HepG2 (cell line): ENCODE measurements around the gene AP3B2. TPM values are rescaled to one million over a fixed set of nuclear protein-coding genes. Genes with fewer than 3 reads are reported as not detected.
"Not testable (repeated sequence)": the region's sequence is repeated elsewhere in the genome, so short reads cannot be mapped to it uniquely, and the experiment has no call there.

Experiments used
- ATAC-seq: fragments of 200-7000 bp; cut with Tn5 transposase; 3 replicates; pipeline ENCODE4 v1.9.1; 2020; ENCODE audit warnings: mild to moderate bottlenecking, moderate library complexity
- BruUV-seq: library from RNA; stranded (reverse); fragments of 400-500 nt; replicated peaks from 2 replicates; lab custom pipeline; 2021; lab: Mats Ljungman, UMichigan
- CTCF ChIA-PET: fragments of 300-600 bp; formaldehyde crosslinking; extraction: SDS; loops from one replicate; lab custom pipeline; 2021; ENCODE audit warnings: low total read pairs, inconsistent platforms, low intra/inter-chr PET ratio; lab: Yijun Ruan, JAX
- POLR2A ChIA-PET: fragments of 350-600 bp; sonication (Branson Sonifier 250); formaldehyde crosslinking; loops from one replicate; lab custom pipeline; 2020; ENCODE audit warnings: antibody characterized with exemption, inconsistent platforms; lab: Yijun Ruan, JAX
- DNase-seq: peaks from one replicate; pipeline ENCODE4 v3.0.0-alpha.2; 2015; ENCODE audit warnings: low spot score
- FAIRE-seq: peaks from 3 replicates; lab custom pipeline; 2011; peaks lifted over from hg19 to GRCh38; lab: Jason Lieb, UNC
- H2AFZ ChIP-seq: one replicate; pipeline ENCODE4 v1.6.1; 2011; ENCODE audit warnings: low read length, inconsistent platforms
- H3K27ac ChIP-seq: fragments of 300-600 bp; 3 replicates; pipeline ENCODE4 v1.8.0; 2011; ENCODE audit warnings: mixed run types, mild to moderate bottlenecking, mixed read lengths, low read length, inconsistent platforms; ENCODE audit not compliant: insufficient read depth; ENCODE audit errors: extremely low read length
- H3K27me3 ChIP-seq, 2 experiments: fragments of 200-600 bp in 1 of 2; 2 replicates in 1 of 2; 3 replicates in 1 of 2; pipeline versions ENCODE4 v1.6.0 to v1.8.0; 2011; ENCODE audit warnings: low read length in 2 of 2, mild to moderate bottlenecking in 2 of 2, moderate library complexity in 2 of 2, inconsistent platforms in 1 of 2; ENCODE audit not compliant: insufficient read depth in 2 of 2, control insufficient read depth in 1 of 2
- H3K36me3 ChIP-seq, 2 experiments: fragments of 200-600 bp in 1 of 2; replicated peaks in 1 of 2; 2 replicates in 1 of 2; 3 replicates in 1 of 2; pipeline versions ENCODE4 v1.5.1 to v1.8.0; 2011; ENCODE audit warnings: low read length in 2 of 2, inconsistent platforms in 1 of 2; ENCODE audit not compliant: insufficient read depth in 2 of 2, control insufficient read depth in 1 of 2
- H3K4me1 ChIP-seq: 2 replicates; pipeline ENCODE4 v1.5.1; 2012; ENCODE audit warnings: low read length, inconsistent platforms; ENCODE audit not compliant: insufficient read depth
- H3K4me2 ChIP-seq: 2 replicates; pipeline ENCODE4 v1.6.0; 2011; ENCODE audit warnings: low read depth, low read length, inconsistent platforms
- H3K4me3 ChIP-seq, 3 experiments: fragments of 200-600 bp in 1 of 3; sonication (generic), shearing (Covaris generic) in 1 of 3; replicated peaks in 1 of 3; 2 replicates each; pipeline ENCODE4 v1.5.1; 2011 to 2016; ENCODE audit warnings: low read length in 3 of 3, inconsistent platforms in 2 of 3, low read depth in 2 of 3, mild to moderate bottlenecking in 2 of 3, control low read depth in 1 of 3, mixed read lengths in 1 of 3; ENCODE audit not compliant: insufficient read depth in 1 of 3
- H3K79me2 ChIP-seq: one replicate; pipeline ENCODE4 v1.6.1; 2011; ENCODE audit warnings: low read length, inconsistent platforms; ENCODE audit not compliant: insufficient read depth
- H3K9ac ChIP-seq: 2 replicates; pipeline ENCODE4 v1.6.0; 2011; ENCODE audit warnings: mild to moderate bottlenecking, low read depth, low read length, inconsistent platforms; ENCODE audit not compliant: insufficient read depth
- H3K9me3 ChIP-seq: 2 replicates; pipeline ENCODE4 v1.5.1; 2012; ENCODE audit warnings: mild to moderate bottlenecking, low read length
- H4K20me1 ChIP-seq: 2 replicates; pipeline ENCODE4 v1.6.0; 2011; ENCODE audit warnings: inconsistent platforms, mild to moderate bottlenecking, low read length, moderate library complexity; ENCODE audit not compliant: insufficient read depth
- HIC2 ChIP-seq: sonication (generic); formaldehyde crosslinking; IDR thresholded peaks from 2 replicates; pipeline ENCODE4 v1.9.0; 2022; ENCODE audit warnings: low read depth, missing genetic modification reagents
- LCORL ChIP-seq, 2 experiments: fragments of 450-650 bp in 1 of 2; sonication (generic) in 1 of 2; formaldehyde crosslinking in 1 of 2; IDR thresholded peaks; 2 replicates each; pipeline versions ENCODE4 v1.5.0 to v1.6.1; 2017 to 2020; ENCODE audit warnings: antibody characterized with exemption in 1 of 2, missing genetic modification reagents in 1 of 2
- MXD3 ChIP-seq: IDR thresholded peaks from 2 replicates; pipeline ENCODE4 v1.6.1; 2016; ENCODE audit warnings: mild to moderate bottlenecking, missing biosample characterization, missing genetic modification reagents
- SP1 ChIP-seq, 2 experiments: fragments of 450-650 bp in 1 of 2; sonication (generic) in 1 of 2; formaldehyde crosslinking in 1 of 2; IDR thresholded peaks; 2 replicates each; pipeline versions ENCODE4 v1.4.0 to v1.6.1; 2016 to 2020; ENCODE audit warnings: missing genetic modification reagents in 1 of 2
- ZNF264 ChIP-seq: sonication (generic); formaldehyde crosslinking; IDR thresholded peaks from 2 replicates; pipeline ENCODE4 v1.4.0; 2020; ENCODE audit warnings: missing genetic modification reagents
- ZNF773 ChIP-seq: sonication (generic); formaldehyde crosslinking; IDR thresholded peaks from 2 replicates; pipeline ENCODE4 v1.4.0; 2020; ENCODE audit warnings: missing genetic modification reagents, borderline replicate concordance
- ZSCAN12 ChIP-seq: sonication (generic); formaldehyde crosslinking; IDR thresholded peaks from 2 replicates; pipeline ENCODE4 v1.9.0; 2021; ENCODE audit warnings: mild to moderate bottlenecking, missing genetic modification reagents
- WGBS: methylation state at CpG from one replicate; pipeline ENCODE4 v1.1.6; 2017; ENCODE audit warnings: low lambda C conversion rate; 5-methylcytosine and 5-hydroxymethylcytosine counted together
- in situ Hi-C: cut with HindIII; loops from 2 replicates; pipeline ENCODE4 v1.10.0; 2017; ENCODE audit warnings: low pct_unique_long_range_greater_than_20kb; ENCODE audit not compliant: extremely low pct_ligation_motif_present
- intact Hi-C: fragments of 100-400 bp; cut with micrococcal nuclease; formaldehyde crosslinking; loops from one replicate; pipeline ENCODE4 v1.10.0; 2022; ENCODE audit not compliant: unreplicated experiment
- polyA plus RNA-seq, 8 experiments: library from polyadenylated mRNA; depleted of rRNA in 3 of 8; stranded (reverse) in 7 of 8; unstranded in 1 of 8; fragments of >200 nt; fragmentation: Illumina TruSeq in 4 of 8; extraction: Trizol in 4 of 8; gene quantifications; 2 replicates each; pipeline versions ENCODE4 v1.2.1 to v1.2.3, GENCODE V29; 2011 to 2016; ENCODE audit warnings: low read depth in 4 of 8, missing spikeins in 1 of 8, mixed read lengths in 1 of 8; ENCODE audit not compliant: insufficient read depth in 1 of 8
- total RNA-seq, 5 experiments: library from RNA; depleted of rRNA; stranded (reverse); fragments of >200 nt; fragmentation: Illumina TruSeq; extraction: Trizol; gene quantifications; 2 replicates each; pipeline ENCODE4 v1.2.3, GENCODE V29; 2016; ENCODE audit warnings: low read depth in 1 of 5
- TF ChIP-seq, protein P1 (sequence below): IDR thresholded peaks from 2 replicates; pipeline ENCODE4 v1.6.1; 2016; ENCODE audit warnings: low read depth, missing genetic modification reagents, missing compliant biosample characterization

Gene AP3B2
- total and polyA plus RNA-seq, 2 of the 13 experiments (the other 11 are each of a cell fraction or from before 2014, with no cell fraction given) = not detected

DNA sequence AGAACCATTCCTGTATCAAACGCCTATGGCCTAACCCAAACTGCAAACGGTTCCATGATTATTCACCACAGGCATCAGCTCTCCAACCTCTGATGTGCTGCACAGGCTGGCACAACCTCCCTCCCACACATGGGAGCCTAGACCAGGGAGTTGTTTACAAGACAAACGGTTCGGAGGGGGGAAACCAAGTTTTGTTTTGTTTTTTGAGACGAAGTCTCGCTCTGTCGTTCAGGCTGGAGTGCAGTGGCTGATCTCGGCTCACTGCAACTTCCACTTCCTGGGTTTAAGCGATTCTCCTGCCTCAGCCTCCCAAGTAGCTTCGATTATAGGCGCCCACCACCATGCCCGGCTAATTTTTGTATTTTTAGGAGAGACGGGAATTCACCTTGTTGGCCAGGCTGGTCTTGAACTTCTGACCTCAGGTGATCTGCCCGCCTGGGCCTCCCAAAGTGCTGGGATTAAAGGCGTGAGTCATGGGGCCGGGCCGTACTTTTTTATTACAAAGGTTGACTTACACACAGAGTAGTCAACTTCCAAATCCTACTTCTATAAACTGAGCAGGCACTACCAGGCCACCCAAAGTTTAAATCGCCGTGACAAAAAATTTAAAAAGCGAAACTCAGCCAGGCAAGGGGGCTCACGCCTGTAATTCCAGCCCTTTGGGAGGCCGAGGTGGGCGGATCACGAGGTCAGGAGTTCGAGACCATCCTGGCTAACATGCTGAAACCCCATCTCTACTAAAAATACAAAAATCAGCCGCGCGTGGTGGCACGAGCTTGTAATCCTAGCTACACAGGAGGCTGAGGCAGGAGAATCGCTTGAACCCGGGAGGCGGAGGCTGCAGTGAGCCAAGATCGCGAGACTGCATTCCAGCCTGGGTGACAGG, 64.5 kb downstream of the AP3B2 start:
- DNase-seq, H3K4me3 ChIP-seq, ATAC-seq, BruUV-seq, H3K79me2 ChIP-seq, POLR2A ChIA-PET, H3K4me2 ChIP-seq, H3K4me1 ChIP-seq, H3K27ac ChIP-seq, H3K9me3 ChIP-seq, H3K36me3 ChIP-seq, FAIRE-seq, intact Hi-C loops, H3K9ac ChIP-seq, in situ Hi-C loops, H2AFZ ChIP-seq, H4K20me1 ChIP-seq, CTCF ChIA-PET: not testable (repeated sequence)
- peaks cover 4 to 38% of the 10 kb centered on the region in 2 experiments; a peak in 4 of 5 replicates for H3K27me3 ChIP-seq
- 58% methylated on average over 32 of the region's 34 CpGs for WGBS

DNA sequence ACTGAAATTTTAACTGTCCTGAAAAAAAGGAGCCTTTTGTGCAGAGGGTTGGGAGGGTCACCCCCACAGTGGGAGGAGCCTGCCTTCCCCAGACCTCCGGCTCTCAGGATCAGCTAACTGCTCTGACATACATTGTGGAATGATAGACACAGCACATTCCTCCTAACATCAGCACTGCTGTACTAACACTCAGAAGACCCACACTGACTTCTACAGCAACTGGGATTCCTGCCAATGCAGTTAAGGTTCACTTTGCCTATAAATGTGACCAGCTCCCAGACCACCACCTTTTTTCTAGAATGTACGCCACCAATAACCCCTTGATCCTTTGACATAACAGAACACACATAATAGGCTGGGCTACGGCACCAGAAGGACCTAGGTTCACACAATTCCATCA, 65.7 kb downstream of the AP3B2 start:
- 29% methylated on average over 3 of the region's 3 CpGs for WGBS
- H4K20me1 ChIP-seq = no peaks in the 10 kb centered on the region
- ChIA-PET CTCF (no interaction called here), POLR2A (no interaction called here)
- peaks cover under 1 to 42% of the 10 kb centered on the region in 2 experiments; a peak in 3 of 5 replicates for H3K27me3 ChIP-seq
- H3K36me3 ChIP-seq = no peaks in the 10 kb centered on the region
- no peaks in the 10 kb centered on the region for H3K9me3 ChIP-seq
- H3K4me1 ChIP-seq = no peaks in the 10 kb centered on the region
- intact Hi-C loops = no loop called here
- no TSS peak for BruUV-seq
- H3K4me2 ChIP-seq = no peak overlapping the region
- DNase-seq (no peak), FAIRE-seq (no peak), ATAC-seq (no peak; the same call in 2 of the 3 replicates)
- H3K79me2 ChIP-seq = no peaks in the 10 kb centered on the region
- in situ Hi-C loops = no loop called here
- no peak overlapping the region for H2AFZ ChIP-seq
- H3K4me3 ChIP-seq = no peak overlapping the region
- no peak overlapping the region for H3K9ac ChIP-seq
- H3K27ac ChIP-seq = no peak overlapping the region
- TF ChIP-seq, protein P1, sequence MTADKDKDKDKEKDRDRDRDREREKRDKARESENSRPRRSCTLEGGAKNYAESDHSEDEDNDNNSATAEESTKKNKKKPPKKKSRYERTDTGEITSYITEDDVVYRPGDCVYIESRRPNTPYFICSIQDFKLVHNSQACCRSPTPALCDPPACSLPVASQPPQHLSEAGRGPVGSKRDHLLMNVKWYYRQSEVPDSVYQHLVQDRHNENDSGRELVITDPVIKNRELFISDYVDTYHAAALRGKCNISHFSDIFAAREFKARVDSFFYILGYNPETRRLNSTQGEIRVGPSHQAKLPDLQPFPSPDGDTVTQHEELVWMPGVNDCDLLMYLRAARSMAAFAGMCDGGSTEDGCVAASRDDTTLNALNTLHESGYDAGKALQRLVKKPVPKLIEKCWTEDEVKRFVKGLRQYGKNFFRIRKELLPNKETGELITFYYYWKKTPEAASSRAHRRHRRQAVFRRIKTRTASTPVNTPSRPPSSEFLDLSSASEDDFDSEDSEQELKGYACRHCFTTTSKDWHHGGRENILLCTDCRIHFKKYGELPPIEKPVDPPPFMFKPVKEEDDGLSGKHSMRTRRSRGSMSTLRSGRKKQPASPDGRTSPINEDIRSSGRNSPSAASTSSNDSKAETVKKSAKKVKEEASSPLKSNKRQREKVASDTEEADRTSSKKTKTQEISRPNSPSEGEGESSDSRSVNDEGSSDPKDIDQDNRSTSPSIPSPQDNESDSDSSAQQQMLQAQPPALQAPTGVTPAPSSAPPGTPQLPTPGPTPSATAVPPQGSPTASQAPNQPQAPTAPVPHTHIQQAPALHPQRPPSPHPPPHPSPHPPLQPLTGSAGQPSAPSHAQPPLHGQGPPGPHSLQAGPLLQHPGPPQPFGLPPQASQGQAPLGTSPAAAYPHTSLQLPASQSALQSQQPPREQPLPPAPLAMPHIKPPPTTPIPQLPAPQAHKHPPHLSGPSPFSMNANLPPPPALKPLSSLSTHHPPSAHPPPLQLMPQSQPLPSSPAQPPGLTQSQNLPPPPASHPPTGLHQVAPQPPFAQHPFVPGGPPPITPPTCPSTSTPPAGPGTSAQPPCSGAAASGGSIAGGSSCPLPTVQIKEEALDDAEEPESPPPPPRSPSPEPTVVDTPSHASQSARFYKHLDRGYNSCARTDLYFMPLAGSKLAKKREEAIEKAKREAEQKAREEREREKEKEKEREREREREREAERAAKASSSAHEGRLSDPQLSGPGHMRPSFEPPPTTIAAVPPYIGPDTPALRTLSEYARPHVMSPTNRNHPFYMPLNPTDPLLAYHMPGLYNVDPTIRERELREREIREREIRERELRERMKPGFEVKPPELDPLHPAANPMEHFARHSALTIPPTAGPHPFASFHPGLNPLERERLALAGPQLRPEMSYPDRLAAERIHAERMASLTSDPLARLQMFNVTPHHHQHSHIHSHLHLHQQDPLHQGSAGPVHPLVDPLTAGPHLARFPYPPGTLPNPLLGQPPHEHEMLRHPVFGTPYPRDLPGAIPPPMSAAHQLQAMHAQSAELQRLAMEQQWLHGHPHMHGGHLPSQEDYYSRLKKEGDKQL (CRISPR knock-in tag) = no peak
- TF ChIP-seq ZNF264 (no peak), ZNF773 (CRISPR knock-in tag) (no peak), ZSCAN12 (no peak), LCORL (IDR thresholded peaks at IDR 0.05) (no peak), LCORL (CRISPR knock-in tag; IDR thresholded peaks at IDR 0.05) (no peak), MXD3 (CRISPR knock-in tag) (no peak), SP1 (IDR thresholded peaks at IDR 0.05) (no peak), SP1 (CRISPR knock-in tag; IDR thresholded peaks at IDR 0.05) (no peak), HIC2 (CRISPR knock-in tag) (no peak)
